ENCODE measurements around the gene CA10. TPM values are rescaled to one million over a fixed set of nuclear protein-coding genes. Genes with fewer than 3 reads are reported as not detected.

Gene CA10
- total RNA-seq, 1 experiment from 2014 or later, result not detected

GRCh38 chr17:51670899-51671298 lies 487.6 kb downstream of the CA10 start:
- DNase-seq (ENCODE audit: low spot score), result no peak
- CTCF ChIA-PET, result no interaction called here

GRCh38 chr17:51668963-51669246 lies 489.6 kb downstream of the CA10 start:
- no peak for DNase-seq (ENCODE audit: low spot score)
- POLR2A ChIA-PET (ENCODE audit: low non-redundant PET), result no interaction called here
- CTCF ChIA-PET, result no interaction called here

More at GRCh38 chr17:51670899-51671298, 487.6 kb downstream of the CA10 start:
- Histone ChIP-seq H3K4me1 (ENCODE audit: insufficient read depth, low read length, poor library complexity, severe bottlenecking) (no peaks in the 10 kb centered on the region), H3K27me3 (replicated peaks; ENCODE audit: insufficient read depth, low read depth, low read length, poor library complexity) (peaks cover 4% of the 10 kb centered on the region), H3K9me3 (ENCODE audit: low read depth, low read length, poor library complexity, severe bottlenecking) (no peaks in the 10 kb centered on the region), H3K4me3 (ENCODE audit: low read depth, low read length, poor library complexity, severe bottlenecking) (no peak overlapping the region), H3K36me3 (ENCODE audit: insufficient read depth, low read length, poor library complexity, severe bottlenecking) (no peaks in the 10 kb centered on the region), H3K27ac (ENCODE audit: low read depth, low read length, poor library complexity, severe bottlenecking) (no peak overlapping the region)
- no peak for TF ChIP-seq EZH2 (IDR thresholded peaks at IDR 0.05; ENCODE audit: borderline replicate concordance, low read depth, low read length, poor library complexity, severe bottlenecking)
- no peak for TF ChIP-seq CTCF (conservative IDR thresholded peaks at IDR 0.05; ENCODE audit: low read depth, low read length)
- intact Hi-C loops (cut with micrococcal nuclease; ENCODE audit: unreplicated experiment), result no loop called here
- BruUV-seq (replicated peaks), result no TSS peak
- POLR2A ChIA-PET (ENCODE audit: low non-redundant PET), result no interaction called here

GRCh38 chr17:51668155-51668962 lies 490.2 kb downstream of the CA10 start:
- no peaks in the 10 kb centered on the region for H3K9me3 ChIP-seq (ENCODE audit: low read depth, low read length, poor library complexity, severe bottlenecking)
- no peaks in the 10 kb centered on the region for H3K36me3 ChIP-seq (ENCODE audit: insufficient read depth, low read length, poor library complexity, severe bottlenecking)
- ChIA-PET CTCF (no interaction called here), POLR2A (ENCODE audit: low non-redundant PET) (no interaction called here)
- DNase-seq (ENCODE audit: low spot score), result no peak
- intact Hi-C loops (cut with micrococcal nuclease; ENCODE audit: unreplicated experiment), result no loop called here
- no TSS peak for BruUV-seq (replicated peaks)
- H3K4me1 ChIP-seq (ENCODE audit: insufficient read depth, low read length, poor library complexity, severe bottlenecking), result no peaks in the 10 kb centered on the region
- peaks cover 4% of the 10 kb centered on the region for H3K27me3 ChIP-seq (replicated peaks; ENCODE audit: insufficient read depth, low read depth, low read length, poor library complexity)
- no peak for TF ChIP-seq CTCF (conservative IDR thresholded peaks at IDR 0.05; ENCODE audit: low read depth, low read length)
- TF ChIP-seq EZH2 (IDR thresholded peaks at IDR 0.05; ENCODE audit: borderline replicate concordance, low read depth, low read length, poor library complexity, severe bottlenecking), result no peak
- H3K27ac ChIP-seq (ENCODE audit: low read depth, low read length, poor library complexity, severe bottlenecking), result no peak overlapping the region
- H3K4me3 ChIP-seq (ENCODE audit: low read depth, low read length, poor library complexity, severe bottlenecking), result no peak overlapping the region

More at GRCh38 chr17:51668963-51669246, 489.6 kb downstream of the CA10 start:
- no peaks in the 10 kb centered on the region for H3K9me3 ChIP-seq (ENCODE audit: low read depth, low read length, poor library complexity, severe bottlenecking)
- H3K27ac ChIP-seq (ENCODE audit: low read depth, low read length, poor library complexity, severe bottlenecking), result no peak overlapping the region
- H3K36me3 ChIP-seq (ENCODE audit: insufficient read depth, low read length, poor library complexity, severe bottlenecking), result no peaks in the 10 kb centered on the region
- H3K27me3 ChIP-seq (replicated peaks; ENCODE audit: insufficient read depth, low read depth, low read length, poor library complexity), result peaks cover 4% of the 10 kb centered on the region
- H3K4me3 ChIP-seq (ENCODE audit: low read depth, low read length, poor library complexity, severe bottlenecking), result no peak overlapping the region
- H3K4me1 ChIP-seq (ENCODE audit: insufficient read depth, low read length, poor library complexity, severe bottlenecking), result no peaks in the 10 kb centered on the region
- no TSS peak for BruUV-seq (replicated peaks)
- no peak for TF ChIP-seq EZH2 (IDR thresholded peaks at IDR 0.05; ENCODE audit: borderline replicate concordance, low read depth, low read length, poor library complexity, severe bottlenecking)
- TF ChIP-seq CTCF (conservative IDR thresholded peaks at IDR 0.05; ENCODE audit: low read depth, low read length), result no peak
- intact Hi-C loops (cut with micrococcal nuclease; ENCODE audit: unreplicated experiment), result no loop called here

All from A673 (cell line).